Endodermal cell (in vitro differentiated cells): Measurements from ENCODE around the gene ITPK1. TPM values are rescaled to one million over a fixed set of nuclear protein-coding genes. Genes with fewer than 3 reads are reported as not detected.

Source experiments
- DNase-seq: peaks from one replicate; pipeline ENCODE4 v3.0.0-alpha.2; 2017
- H3K27ac ChIP-seq: 2 replicates; pipeline ENCODE4 v1.5.1; 2013; ENCODE audit warnings: mild to moderate bottlenecking, low read depth, low read length, moderate library complexity
- H3K27me3 ChIP-seq: 2 replicates; pipeline ENCODE4 v1.6.1; 2013; ENCODE audit warnings: mild to moderate bottlenecking, low read length, moderate library complexity; ENCODE audit not compliant: insufficient read depth, control insufficient read depth, poor library complexity, severe bottlenecking
- H3K36me3 ChIP-seq: 2 replicates; pipeline ENCODE4 v1.7.0; 2013; ENCODE audit warnings: mild to moderate bottlenecking, low read length, moderate library complexity; ENCODE audit not compliant: control insufficient read depth, insufficient read depth
- H3K4me1 ChIP-seq: one replicate; pipeline ENCODE4 v1.7.0; 2013; ENCODE audit warnings: low read length; ENCODE audit not compliant: control insufficient read depth, insufficient read depth
- H3K4me3 ChIP-seq: 2 replicates; pipeline ENCODE4 v1.5.1; 2013; ENCODE audit warnings: mild to moderate bottlenecking, low read length, moderate library complexity
- H3K9ac ChIP-seq: 2 replicates; pipeline ENCODE4 v1.6.1; 2013; ENCODE audit warnings: mild to moderate bottlenecking, low read length, moderate library complexity; ENCODE audit not compliant: poor library complexity, severe bottlenecking; ENCODE audit errors: extremely low read depth
- H3K9me3 ChIP-seq: 2 replicates; pipeline ENCODE4 v1.6.1; 2013; ENCODE audit warnings: mild to moderate bottlenecking, low read length, moderate library complexity; ENCODE audit not compliant: control insufficient read depth
- H3K27ac Mint-ChIP-seq: 2 replicates; pipeline ENCODE4 v1.8.0; 2020; ENCODE audit warnings: mixed read lengths
- H3K27me3 Mint-ChIP-seq: 2 replicates; pipeline ENCODE4 v1.8.0; 2021; ENCODE audit warnings: mild to moderate bottlenecking, mixed read lengths; ENCODE audit not compliant: insufficient read depth
- H3K36me3 Mint-ChIP-seq: 2 replicates; pipeline ENCODE4 v1.8.0; 2020; ENCODE audit warnings: low read depth, mixed read lengths
- H3K4me1 Mint-ChIP-seq: 2 replicates; pipeline ENCODE4 v1.8.0; 2020; ENCODE audit warnings: mixed read lengths
- H3K4me3 Mint-ChIP-seq: 2 replicates; pipeline ENCODE4 v1.8.0; 2020; ENCODE audit warnings: mild to moderate bottlenecking, moderate library complexity, mixed read lengths
- H3K9me3 Mint-ChIP-seq: 2 replicates; pipeline ENCODE4 v1.8.0; 2020; ENCODE audit warnings: mild to moderate bottlenecking, mixed read lengths
- CTCF ChIP-seq: fragments of 200-600 bp; sonication (generic); conservative IDR thresholded peaks from 2 replicates; pipeline ENCODE4 v1.5.0; 2021; ENCODE audit warnings: antibody characterized with exemption, mild to moderate bottlenecking
- WGBS, 2 experiments: methylation state at CpG; one replicate each; pipeline versions ENCODE4 v1.1.5 to v1.1.7; 2013; ENCODE audit warnings: missing lambda C conversion rate in 2 of 2, mixed read lengths in 1 of 2; ENCODE audit not compliant: insufficient coverage in 1 of 2, insufficient read length in 1 of 2; 5-methylcytosine and 5-hydroxymethylcytosine counted together
- total RNA-seq, 2 donors: library from RNA; stranded (reverse); fragmentation: NEBNext Ultra II Directional in 1 of 2; extraction: Animal tissue kit (Norgen Biotek cat#: 25700) in 1 of 2; gene quantifications; 2 replicates in 1 of 2; 3 replicates in 1 of 2; pipeline ENCODE4 v1.2.1, GENCODE V29; 2021

ITPK1 gene
- total RNA-seq, 2 donors from 2014 or later = 59.9 to 66.9 TPM

GRCh38 chr14:92895352-92895878, 220.3 kb downstream of the ITPK1 start:
- H3K4me1 ChIP-seq = no peaks in the 10 kb centered on the region
- Mint-ChIP-seq H3K27ac (no peak overlapping the region), H3K4me1 (no peaks in the 10 kb centered on the region), H3K9me3 (peaks cover 7% of the 10 kb centered on the region), H3K36me3 (no peaks in the 10 kb centered on the region), H3K27me3 (peaks cover 10% of the 10 kb centered on the region), H3K4me3 (no peak overlapping the region)
- peaks cover 12% of the 10 kb centered on the region for H3K9me3 ChIP-seq
- TF ChIP-seq CTCF = no peak
- WGBS, 2 experiments = 76 to 97% methylated on average over 2 to 4 of the region's 4 CpGs
- H3K36me3 ChIP-seq = no peaks in the 10 kb centered on the region
- no peak overlapping the region for H3K27ac ChIP-seq
- no peak overlapping the region for H3K9ac ChIP-seq
- no peak for DNase-seq
- no peak overlapping the region for H3K4me3 ChIP-seq
- H3K27me3 ChIP-seq = no peaks in the 10 kb centered on the region

DNA sequence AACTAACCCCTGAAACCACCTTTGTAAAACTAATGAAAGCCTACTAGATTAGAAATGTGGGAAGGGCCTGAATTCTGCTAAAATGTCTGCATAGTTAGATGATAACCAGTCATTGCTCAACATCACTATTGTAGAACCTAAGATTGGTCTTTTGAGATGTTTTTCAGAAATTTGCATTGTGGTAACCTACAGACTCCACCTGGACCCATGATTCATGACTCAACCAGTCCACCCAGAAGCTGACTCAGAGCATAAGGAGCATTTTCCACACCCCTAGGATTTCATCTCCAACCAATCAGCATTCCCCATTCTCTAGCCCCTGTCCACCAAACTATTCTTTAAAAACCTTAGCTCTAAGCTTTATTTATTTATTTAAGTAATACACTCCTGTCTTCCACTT, 223.1 kb downstream of the ITPK1 start:
- no peaks in the 10 kb centered on the region for H3K27me3 ChIP-seq
- H3K36me3 ChIP-seq = no peaks in the 10 kb centered on the region
- Mint-ChIP-seq H3K36me3 (no peaks in the 10 kb centered on the region), H3K4me1 (no peaks in the 10 kb centered on the region), H3K4me3 (no peak overlapping the region), H3K9me3 (peaks cover 7% of the 10 kb centered on the region), H3K27ac (no peak overlapping the region), H3K27me3 (peaks cover 24% of the 10 kb centered on the region)
- no peaks in the 10 kb centered on the region for H3K4me1 ChIP-seq
- no peak overlapping the region for H3K9ac ChIP-seq
- no peak overlapping the region for H3K4me3 ChIP-seq
- no peak overlapping the region for H3K27ac ChIP-seq
- no peak for DNase-seq
- no peak for TF ChIP-seq CTCF
- peaks cover 12% of the 10 kb centered on the region for H3K9me3 ChIP-seq

GRCh38 chr14:92890830-92891588, 224.7 kb downstream of the ITPK1 start:
- Histone ChIP-seq H3K4me1 (no peaks in the 10 kb centered on the region), H3K9me3 (peaks cover 12% of the 10 kb centered on the region), H3K27me3 (no peaks in the 10 kb centered on the region), H3K36me3 (no peaks in the 10 kb centered on the region), H3K9ac (no peak overlapping the region), H3K27ac (no peak overlapping the region), H3K4me3 (no peak overlapping the region)
- Mint-ChIP-seq H3K27ac (no peak overlapping the region), H3K9me3 (peaks cover 7% of the 10 kb centered on the region), H3K36me3 (no peaks in the 10 kb centered on the region), H3K4me3 (no peak overlapping the region), H3K4me1 (no peaks in the 10 kb centered on the region), H3K27me3 (peaks cover 27% of the 10 kb centered on the region)
- 63 to 75% methylated on average over 5 to 7 of the region's 7 CpGs for WGBS, 2 experiments
- DNase-seq = no peak
- TF ChIP-seq CTCF = no peak
